Measurements from ENCODE around the gene HIF1AN. TPM values are rescaled to one million over a fixed set of nuclear protein-coding genes. Genes with fewer than 3 reads are reported as not detected.

The HIF1AN gene
- total and polyA plus RNA-seq, 2 of the 8 experiments (the other 6 are each of a cell fraction or from before 2014, with no cell fraction given): 10.9 to 62.8 TPM

GRCh38 chr10:100535338-100535714 is 417 bp upstream of the HIF1AN start:
- no peak overlapping the region for H3K56ac ChIP-seq (replicated peaks; ENCODE audit: insufficient read length, low read depth, low read length)
- no peak overlapping the region for H2BK120ac ChIP-seq (replicated peaks; ENCODE audit: low read depth, low read length)
- H3K18ac ChIP-seq (ENCODE audit: extremely low read depth, low read length): no peak overlapping the region
- no peak overlapping the region for H4K8ac ChIP-seq (ENCODE audit: extremely low read depth, insufficient read depth, low read length)
- 52% methylated on average over 4 of the region's 4 CpGs; no CpG with 5 or more reads in 1 of the 2 experiments for WGBS, 2 experiments (ENCODE audit: extremely low coverage in 1 of 2, insufficient coverage in 1 of 2, insufficient read length in 1 of 2, insufficient replicate concordance in 2 of 2, low coverage in 1 of 2, low lambda C conversion rate in 2 of 2, missing lambda C conversion rate in 1 of 2)
- DNase-seq (ENCODE audit: low read depth in 1 of 2, low spot score in 2 of 2): no peak
- no peak overlapping the region for H3K27ac ChIP-seq (ENCODE audit: low read depth, low read length)
- H2BK12ac ChIP-seq (ENCODE audit: low read depth, low read length): no peak overlapping the region
- H3K14ac ChIP-seq (ENCODE audit: insufficient read length): no peak overlapping the region
- no peak overlapping the region for H3K23ac ChIP-seq (ENCODE audit: insufficient read length)
- H3K4ac ChIP-seq (replicated peaks; ENCODE audit: insufficient read length, low read depth, low read length): no peak overlapping the region
- no peak overlapping the region for H2BK20ac ChIP-seq (ENCODE audit: low read length)
- FAIRE-seq: no peak
- peaks cover 0 to 9% (median 5%) of the 10 kb centered on the region in 4 experiments; a peak in 5 of 7 replicates for H3K4me1 ChIP-seq (replicated peaks in 1 of 4; ENCODE audit: control insufficient read depth in 3 of 4, insufficient read depth in 4 of 4, low read length in 3 of 4)
- H3K4me2 ChIP-seq (ENCODE audit: insufficient read depth in 1 of 2, low read depth in 2 of 2, low read length in 2 of 2): peak overlapping the region in 1 of 2 experiments; percentile 59
- peaks cover 10 to 31% of the 10 kb centered on the region in 2 experiments for H3K79me2 ChIP-seq (ENCODE audit: control insufficient read depth in 1 of 2, insufficient read depth in 2 of 2, low read length in 2 of 2)
- peaks cover 7 to 27% (median 20%) of the 10 kb centered on the region in 4 experiments for H3K36me3 ChIP-seq (ENCODE audit: control insufficient read depth in 2 of 4, insufficient read depth in 4 of 4, low read length in 3 of 4)
- CTCF ChIA-PET (ENCODE audit: partially characterized antibody): interaction anchor here (0.6 to 8.0 kb wide), 16 partner anchors 9 to 462 kb away, joined by 3 to 70 read pairs (median 6); partner anchors contain the start of gene SEC31B
- no peak overlapping the region for H2BK5ac ChIP-seq (ENCODE audit: low read depth, low read length)
- H4K5ac ChIP-seq (ENCODE audit: insufficient read length, low read depth, low read length): no peak overlapping the region
- H3K4me3 ChIP-seq (ENCODE audit: extremely low read depth in 1 of 4, insufficient read depth in 2 of 4, low read depth in 3 of 4, low read length in 4 of 4): peak overlapping the region in 2 of 4 experiments; percentile 89 to 94; a peak in 5 of 8 replicates
- peak overlapping the region; percentile 99 for H2AFZ ChIP-seq (ENCODE audit: low read length)
- POLR2A ChIA-PET (ENCODE audit: partially characterized antibody): interaction anchor here (0.7 to 1.8 kb wide), 12 partner anchors 8 to 454 kb away, joined by 3 to 7 read pairs (median 5); partner anchors contain the start of gene SEC31B
- H2AK5ac ChIP-seq (ENCODE audit: low read depth, low read length): no peak overlapping the region
- peaks cover 3% of the 10 kb centered on the region; the same call in 1 of the 2 replicates for H3K23me2 ChIP-seq (ENCODE audit: low read depth, low read length)
- no peaks in the 10 kb centered on the region for H3K9me3 ChIP-seq (ENCODE audit: insufficient read depth in 2 of 2, low read depth in 1 of 2, low read length in 1 of 2)
- H4K91ac ChIP-seq (replicated peaks; ENCODE audit: insufficient read length, low read length): no peak overlapping the region
- peak overlapping the region; percentile 4; the same call in 1 of the 2 replicates for H2BK15ac ChIP-seq (ENCODE audit: low read length)
- H3K79me1 ChIP-seq (ENCODE audit: low read depth, low read length): peaks cover 4% of the 10 kb centered on the region
- no peaks in the 10 kb centered on the region for H3K27me3 ChIP-seq (replicated peaks in 1 of 4; ENCODE audit: control insufficient read depth in 3 of 4, extremely low read depth in 1 of 4, insufficient read depth in 3 of 4, low read length in 3 of 4)
- H4K20me1 ChIP-seq (replicated peaks in 1 of 2; ENCODE audit: control insufficient read depth in 1 of 2, insufficient read depth in 2 of 2, low read length in 2 of 2): peaks cover 6 to 8% of the 10 kb centered on the region in 2 experiments
- H3K9ac ChIP-seq (replicated peaks in 1 of 4; ENCODE audit: extremely low read depth in 1 of 4, low read depth in 3 of 4, low read length in 3 of 4): no peak overlapping the region
- TF ChIP-seq POLR2AphosphoS5 (IDR thresholded peaks at IDR 0.05; ENCODE audit: low read depth, low read length): no peak
- no peak for TF ChIP-seq RXRA (IDR thresholded peaks at IDR 0.05; ENCODE audit: insufficient read depth, low read depth, low read length)
- TF ChIP-seq USF2 (IDR thresholded peaks at IDR 0.05; ENCODE audit: low read length): no peak
- TF ChIP-seq MAX (IDR thresholded peaks at IDR 0.05): no peak
- no peak for TF ChIP-seq ATF2 (IDR thresholded peaks at IDR 0.05; ENCODE audit: low read length)
- no peak for TF ChIP-seq PHF8 (conservative IDR thresholded peaks at IDR 0.05; ENCODE audit: low read depth, low read length)
- TF ChIP-seq RFX5 (IDR thresholded peaks at IDR 0.05; ENCODE audit: borderline replicate concordance, low read depth, low read length): no peak

Data from H1 (cell line).